GM23248 (cell line): ENCODE results near the gene PERCC1. TPM values are rescaled to one million over a fixed set of nuclear protein-coding genes. Genes with fewer than 3 reads are reported as not detected.

Experiments used
- DNase-seq: peaks from one replicate; pipeline ENCODE4 v3.0.0-alpha.2; 2015
- H2AFZ ChIP-seq: fragments of 200-600 bp; sonication (generic); 2 replicates; pipeline ENCODE4 v1.6.1; 2016; ENCODE audit warnings: antibody characterized with exemption
- H3F3A ChIP-seq: fragments of 200-600 bp; sonication (generic); 2 replicates; pipeline ENCODE4 v1.6.1; 2016; ENCODE audit warnings: mild to moderate bottlenecking, antibody characterized with exemption, mixed run types; ENCODE audit not compliant: insufficient read depth
- H3K27ac ChIP-seq: fragments of 200-600 bp; sonication (generic); 2 replicates; pipeline ENCODE4 v1.5.1; 2016; ENCODE audit warnings: mild to moderate bottlenecking
- H3K27me3 ChIP-seq: fragments of 200-600 bp; sonication (generic); replicated peaks from 2 replicates; pipeline ENCODE4 v1.6.1; 2016; ENCODE audit warnings: mild to moderate bottlenecking; ENCODE audit not compliant: insufficient read depth
- H3K36me3 ChIP-seq: fragments of 200-600 bp; sonication (generic); 2 replicates; pipeline ENCODE4 v1.6.1; 2016; ENCODE audit warnings: low read depth, mild to moderate bottlenecking
- H3K4me1 ChIP-seq: fragments of 200-600 bp; sonication (generic); 2 replicates; pipeline ENCODE4 v1.6.1; 2016; ENCODE audit warnings: mild to moderate bottlenecking; ENCODE audit not compliant: insufficient read depth
- H3K4me2 ChIP-seq: fragments of 200-600 bp; sonication (generic); one replicate; pipeline ENCODE4 v1.6.1; 2016; ENCODE audit warnings: mild to moderate bottlenecking; ENCODE audit not compliant: unreplicated experiment
- H3K4me3 ChIP-seq: fragments of 200-600 bp; sonication (generic); 2 replicates; pipeline ENCODE4 v1.5.1; 2016; ENCODE audit warnings: mild to moderate bottlenecking
- H3K79me2 ChIP-seq: fragments of 200-600 bp; sonication (generic); 2 replicates; pipeline ENCODE4 v1.6.1; 2016; ENCODE audit warnings: mild to moderate bottlenecking; ENCODE audit not compliant: insufficient read depth
- H3K9ac ChIP-seq: fragments of 200-600 bp; sonication (generic); 2 replicates; pipeline ENCODE4 v1.6.1; 2016; ENCODE audit warnings: mild to moderate bottlenecking
- H3K9me2 ChIP-seq: fragments of 200-600 bp; sonication (generic); 2 replicates; pipeline ENCODE4 v1.6.1; 2016; ENCODE audit warnings: mixed run types, mild to moderate bottlenecking, moderate library complexity; ENCODE audit not compliant: insufficient read depth
- H3K9me3 ChIP-seq: fragments of 200-600 bp; sonication (generic); one replicate; pipeline ENCODE4 v1.6.1; 2017; ENCODE audit warnings: low read depth
- H4K20me1 ChIP-seq: fragments of 200-600 bp; sonication (generic); 2 replicates; pipeline ENCODE4 v1.6.0; 2016; ENCODE audit not compliant: insufficient read depth
- EZH2 ChIP-seq: fragments of 200-600 bp; sonication (generic); IDR thresholded peaks from 2 replicates; pipeline ENCODE4 v1.6.1; 2018; ENCODE audit warnings: antibody characterized with exemption, mild to moderate bottlenecking; ENCODE audit not compliant: insufficient read depth, poor library complexity, severe bottlenecking
- EZH2phosphoT487 ChIP-seq: fragments of 200-600 bp; sonication (generic); IDR thresholded peaks from 2 replicates; pipeline ENCODE4 v1.6.1; 2018; ENCODE audit warnings: antibody characterized with exemption, moderate library complexity, mild to moderate bottlenecking, low read depth; ENCODE audit not compliant: insufficient read depth
- WGBS, 2 experiments: methylation state at CpG; one replicate each; pipeline ENCODE4 v1.1.6; 2015 to 2017; ENCODE audit warnings: low lambda C conversion rate in 2 of 2, low coverage in 1 of 2; ENCODE audit errors: missing lambda C conversion rate in 2 of 2; 5-methylcytosine and 5-hydroxymethylcytosine counted together
- in situ Hi-C: fragments of 300-500 bp; cut with MboI; formaldehyde crosslinking; loops from 2 replicates; pipeline ENCODE4 v1.15.0; 2020
- polyA plus RNA-seq: library from polyadenylated mRNA; unstranded; fragments of >200 nt; fragmentation: Nextera tagmentation; extraction: Ambion mirVana; gene quantifications from 2 replicates; pipeline ENCODE4 v1.2.1, GENCODE V29; 2016
- total RNA-seq: library from RNA; depleted of rRNA; stranded (reverse); fragments of >200 nt; shearing (Covaris generic); gene quantifications from 2 replicates; pipeline ENCODE4 v1.2.3, GENCODE V29; 2014

Gene PERCC1
- total and polyA plus RNA-seq, 2 experiments from 2014 or later = not detected

DNA sequence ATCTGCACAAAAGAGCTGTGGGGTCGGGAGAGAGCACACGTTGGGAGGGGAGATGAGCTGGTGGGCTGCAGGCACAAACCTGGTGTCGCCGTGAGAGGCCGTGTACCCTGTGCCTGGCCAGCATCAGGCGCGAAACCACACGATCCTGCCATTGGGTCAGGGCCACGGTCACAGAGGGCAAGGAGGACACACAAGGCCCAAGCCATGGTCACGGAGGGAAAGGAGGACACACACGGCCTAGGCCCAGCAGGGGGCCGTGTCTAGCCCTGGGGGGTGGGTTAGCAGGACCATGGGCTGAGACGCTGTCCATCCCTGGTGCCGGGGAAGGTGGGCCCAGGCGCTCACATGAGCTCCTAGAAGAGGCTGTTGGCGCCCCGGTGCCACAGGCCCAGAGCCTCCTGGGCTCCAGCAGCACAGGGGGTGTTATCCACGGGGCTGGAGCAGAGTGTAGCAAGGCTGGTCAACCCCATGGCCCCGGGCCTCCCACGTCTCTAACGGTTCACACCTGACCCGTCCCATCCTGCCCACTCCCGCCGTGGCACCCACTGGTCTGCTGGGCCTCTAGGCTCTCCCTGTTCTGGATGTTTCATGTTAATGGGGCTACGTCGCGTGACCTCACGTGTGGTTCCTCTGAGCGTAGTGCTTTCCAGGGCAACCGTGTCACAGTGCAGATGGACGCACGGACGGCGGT, 21.0 kb downstream of the PERCC1 start:
- H3F3A ChIP-seq = no peaks in the 10 kb centered on the region
- H2AFZ ChIP-seq = no peak overlapping the region
- in situ Hi-C loops = no loop called here
- 96 to 97% methylated on average over 32 to 34 of the region's 34 CpGs for WGBS, 2 experiments
- H3K9ac ChIP-seq = no peak overlapping the region
- H4K20me1 ChIP-seq = no peaks in the 10 kb centered on the region
- no peak for DNase-seq
- H3K4me2 ChIP-seq = no peak overlapping the region
- H3K36me3 ChIP-seq = no peaks in the 10 kb centered on the region
- no peaks in the 10 kb centered on the region for H3K4me1 ChIP-seq
- H3K27ac ChIP-seq = no peak overlapping the region
- no peak for TF ChIP-seq EZH2
- TF ChIP-seq EZH2phosphoT487 = no peak
- H3K9me2 ChIP-seq = no peaks in the 10 kb centered on the region
- no peaks in the 10 kb centered on the region for H3K79me2 ChIP-seq
- no peaks in the 10 kb centered on the region for H3K27me3 ChIP-seq
- no peak overlapping the region for H3K4me3 ChIP-seq
- H3K9me3 ChIP-seq = no peaks in the 10 kb centered on the region

GRCh38 chr16:1452530-1452929, 21.7 kb downstream of the PERCC1 start:
- no peaks in the 10 kb centered on the region for H3K4me1 ChIP-seq
- no peaks in the 10 kb centered on the region for H3K79me2 ChIP-seq
- H3K9ac ChIP-seq = no peak overlapping the region
- H3K36me3 ChIP-seq = no peaks in the 10 kb centered on the region
- H3K27ac ChIP-seq = no peak overlapping the region
- DNase-seq = no peak
- in situ Hi-C loops = no loop called here
- no peaks in the 10 kb centered on the region for H4K20me1 ChIP-seq
- no peaks in the 10 kb centered on the region for H3F3A ChIP-seq
- 95 to 96% methylated on average over 15 to 20 of the region's 20 CpGs for WGBS, 2 experiments
- no peak overlapping the region for H3K4me2 ChIP-seq
- H3K9me2 ChIP-seq = no peaks in the 10 kb centered on the region
- H3K4me3 ChIP-seq = no peak overlapping the region
- no peaks in the 10 kb centered on the region for H3K9me3 ChIP-seq
- TF ChIP-seq EZH2phosphoT487 (no peak), EZH2 (no peak)
- no peaks in the 10 kb centered on the region for H3K27me3 ChIP-seq
- H2AFZ ChIP-seq = no peak overlapping the region

DNA sequence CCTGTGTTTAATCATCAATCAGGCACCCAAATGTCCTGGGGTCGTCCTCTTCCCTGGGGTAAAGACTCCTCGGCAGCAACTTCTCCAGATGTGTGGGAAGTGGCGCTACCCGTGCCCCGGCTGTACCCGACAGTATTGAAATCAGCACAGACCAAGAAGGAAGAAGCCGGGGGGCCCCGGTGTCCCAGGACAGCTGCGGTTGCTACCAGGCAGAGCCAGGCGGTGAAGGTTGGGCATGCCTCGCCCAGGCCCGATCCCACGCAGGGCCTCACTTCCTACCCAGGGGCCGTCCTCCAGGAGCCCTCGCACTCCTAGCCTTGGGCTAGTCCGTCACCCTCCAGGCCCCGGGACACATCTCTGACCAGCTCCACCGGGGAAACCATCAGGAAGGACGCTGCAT, 22.4 kb downstream of the PERCC1 start:
- WGBS, 2 experiments = 91 to 93% methylated on average over 17 to 18 of the region's 19 CpGs
- H3K79me2 ChIP-seq = no peaks in the 10 kb centered on the region
- H3K9ac ChIP-seq = no peak overlapping the region
- H3K27me3 ChIP-seq = no peaks in the 10 kb centered on the region
- no peaks in the 10 kb centered on the region for H3K36me3 ChIP-seq
- H3F3A ChIP-seq = no peaks in the 10 kb centered on the region
- DNase-seq = no peak
- H4K20me1 ChIP-seq = no peaks in the 10 kb centered on the region
- no peak overlapping the region for H3K4me2 ChIP-seq
- TF ChIP-seq EZH2 = no peak
- no peak for TF ChIP-seq EZH2phosphoT487
- H2AFZ ChIP-seq = no peak overlapping the region
- H3K27ac ChIP-seq = no peak overlapping the region
- no peaks in the 10 kb centered on the region for H3K9me2 ChIP-seq
- no peaks in the 10 kb centered on the region for H3K4me1 ChIP-seq
- in situ Hi-C loops = no loop called here
- no peak overlapping the region for H3K4me3 ChIP-seq
- no peaks in the 10 kb centered on the region for H3K9me3 ChIP-seq

DNA sequence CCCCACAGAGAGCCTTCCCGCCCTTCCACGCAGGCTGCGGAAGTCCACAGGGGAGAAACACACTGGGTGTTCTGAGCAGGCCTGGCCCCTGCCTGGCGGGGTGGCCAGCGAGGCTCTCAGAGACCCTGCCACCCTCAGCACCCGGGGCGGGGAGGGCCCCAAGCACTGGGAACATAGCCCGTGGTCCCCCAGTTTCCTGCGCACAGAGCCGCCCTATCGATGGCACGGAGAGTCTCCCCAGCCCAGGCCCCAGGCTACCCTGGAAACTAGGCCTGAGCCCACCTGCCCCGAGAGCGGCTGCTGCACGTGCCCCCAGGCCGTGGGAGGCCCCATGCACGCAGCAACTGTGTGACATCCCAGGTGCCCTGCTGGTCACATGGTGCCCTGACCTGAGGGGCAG, 23.7 kb downstream of the PERCC1 start:
- Histone ChIP-seq H3K27me3 (no peaks in the 10 kb centered on the region), H3K4me1 (no peaks in the 10 kb centered on the region), H3K9ac (no peak overlapping the region), H3K4me3 (no peak overlapping the region), H3K9me2 (no peaks in the 10 kb centered on the region), H3K27ac (no peak overlapping the region), H3K36me3 (no peaks in the 10 kb centered on the region), H3K9me3 (no peaks in the 10 kb centered on the region), H3K79me2 (no peaks in the 10 kb centered on the region), H3F3A (no peaks in the 10 kb centered on the region), H3K4me2 (no peak overlapping the region), H4K20me1 (no peaks in the 10 kb centered on the region), H2AFZ (no peak overlapping the region)
- in situ Hi-C loops = no loop called here
- 93 to 94% methylated on average over 14 to 17 of the region's 17 CpGs for WGBS, 2 experiments
- TF ChIP-seq EZH2 (no peak), EZH2phosphoT487 (no peak)
- DNase-seq = no peak
